Neuronal stem cell (in vitro differentiated cells): Measurements from ENCODE around the gene CEP43.

ENCODE experiments used
- DNase-seq: peaks from one replicate; pipeline ENCODE4 v3.0.0-alpha.2; 2013; ENCODE audit warnings: low spot score
- H2AFZ ChIP-seq: one replicate; pipeline ENCODE4 v1.6.1; 2013; ENCODE audit warnings: mild to moderate bottlenecking, low read length, inconsistent platforms
- H2AK5ac ChIP-seq: 2 replicates; pipeline ENCODE4 v1.6.1; 2013; ENCODE audit warnings: low read depth, mild to moderate bottlenecking, inconsistent platforms, low read length, moderate library complexity, mixed read lengths
- H2BK120ac ChIP-seq: 2 replicates; pipeline ENCODE4 v1.6.1; 2013; ENCODE audit warnings: low read depth, mild to moderate bottlenecking, inconsistent platforms, low read length, moderate library complexity, mixed read lengths
- H2BK12ac ChIP-seq: one replicate; pipeline ENCODE4 v1.6.1; 2013; ENCODE audit warnings: low read length, inconsistent platforms
- H2BK15ac ChIP-seq: 2 replicates; pipeline ENCODE4 v1.6.1; 2013; ENCODE audit warnings: mild to moderate bottlenecking, low read length, inconsistent platforms, mixed read lengths
- H2BK5ac ChIP-seq: one replicate; pipeline ENCODE4 v1.6.1; 2013; ENCODE audit warnings: inconsistent platforms, mild to moderate bottlenecking, low read length, moderate library complexity
- H3K14ac ChIP-seq: one replicate; pipeline ENCODE4 v1.6.1; 2013; ENCODE audit warnings: low read length, inconsistent platforms
- H3K18ac ChIP-seq: 2 replicates; pipeline ENCODE4 v1.6.1; 2013; ENCODE audit warnings: low read length, inconsistent platforms
- H3K23ac ChIP-seq: 2 replicates; pipeline ENCODE4 v1.6.1; 2013; ENCODE audit warnings: low read depth, mild to moderate bottlenecking, mixed read lengths, low read length, inconsistent platforms; ENCODE audit not compliant: poor library complexity
- H3K27ac ChIP-seq: replicated peaks from 3 replicates; pipeline ENCODE4 v1.5.1; 2013; ENCODE audit warnings: low read length, inconsistent platforms
- H3K27me3 ChIP-seq, 3 experiments: 2 replicates each; pipeline ENCODE4 v1.6.1; 2013; ENCODE audit warnings: low read length in 3 of 3, mild to moderate bottlenecking in 2 of 3, inconsistent platforms in 1 of 3, low read depth in 1 of 3, mixed read lengths in 1 of 3, moderate library complexity in 1 of 3; ENCODE audit not compliant: control insufficient read depth in 3 of 3, insufficient read depth in 3 of 3
- H3K36me3 ChIP-seq, 2 donors: replicated peaks in 1 of 2; 2 replicates each; pipeline ENCODE4 v1.6.1; 2013; ENCODE audit warnings: low read length in 2 of 2; ENCODE audit not compliant: control insufficient read depth in 2 of 2, insufficient read depth in 2 of 2
- H3K4ac ChIP-seq: 2 replicates; pipeline ENCODE4 v1.6.1; 2013; ENCODE audit warnings: inconsistent platforms, mild to moderate bottlenecking, low read length, moderate library complexity
- H3K4me1 ChIP-seq, 2 donors: 1 replicate in 1 of 2; 2 replicates in 1 of 2; pipeline ENCODE4 v1.6.1; 2013; ENCODE audit warnings: low read length in 2 of 2, low read depth in 1 of 2; ENCODE audit not compliant: control insufficient read depth in 2 of 2, insufficient read depth in 1 of 2
- H3K4me2 ChIP-seq: one replicate; pipeline ENCODE4 v1.6.1; 2013; ENCODE audit warnings: mild to moderate bottlenecking, low read length, inconsistent platforms; ENCODE audit not compliant: insufficient read depth, poor library complexity, severe bottlenecking
- H3K4me3 ChIP-seq, 2 donors: 2 replicates each; pipeline ENCODE4 v1.5.1; 2013; ENCODE audit warnings: low read length in 2 of 2, mild to moderate bottlenecking in 2 of 2, inconsistent platforms in 1 of 2, moderate library complexity in 1 of 2
- H3K79me1 ChIP-seq: one replicate; pipeline ENCODE4 v1.6.1; 2013; ENCODE audit warnings: low read depth, mild to moderate bottlenecking, inconsistent platforms, low read length, moderate library complexity
- H3K9ac ChIP-seq: one replicate; pipeline ENCODE4 v1.6.1; 2013; ENCODE audit warnings: mild to moderate bottlenecking, low read depth, low read length, inconsistent platforms; ENCODE audit not compliant: poor library complexity
- H3K9me3 ChIP-seq, 2 donors: replicated peaks in 1 of 2; 2 replicates each; pipeline versions ENCODE3 to v1.6.1; 2013; ENCODE audit warnings: low read length in 2 of 2, mild to moderate bottlenecking in 2 of 2, inconsistent platforms in 1 of 2, low read depth in 1 of 2, mixed read lengths in 1 of 2, moderate library complexity in 1 of 2; ENCODE audit not compliant: control insufficient read depth in 2 of 2, insufficient read depth in 1 of 2
- H4K8ac ChIP-seq: one replicate; pipeline ENCODE4 v1.6.1; 2013; ENCODE audit warnings: low read depth, mild to moderate bottlenecking, inconsistent platforms, low read length, moderate library complexity
- H4K91ac ChIP-seq: one replicate; pipeline ENCODE4 v1.6.1; 2013; ENCODE audit warnings: low read length, low read depth, mild to moderate bottlenecking, inconsistent platforms; ENCODE audit not compliant: poor library complexity
- WGBS, 2 donors: extraction: QIAGEN DNeasy Blood & Tissue Kit; methylation state at CpG; one replicate each; pipeline ENCODE4 v1.1.7; 2013; ENCODE audit warnings: missing lambda C conversion rate in 2 of 2, mixed read lengths in 1 of 2; ENCODE audit not compliant: insufficient read length in 2 of 2, insufficient replicate concordance in 1 of 2; ENCODE audit errors: extremely low coverage in 2 of 2; 5-methylcytosine and 5-hydroxymethylcytosine counted together

Gene CEP43

DNA sequence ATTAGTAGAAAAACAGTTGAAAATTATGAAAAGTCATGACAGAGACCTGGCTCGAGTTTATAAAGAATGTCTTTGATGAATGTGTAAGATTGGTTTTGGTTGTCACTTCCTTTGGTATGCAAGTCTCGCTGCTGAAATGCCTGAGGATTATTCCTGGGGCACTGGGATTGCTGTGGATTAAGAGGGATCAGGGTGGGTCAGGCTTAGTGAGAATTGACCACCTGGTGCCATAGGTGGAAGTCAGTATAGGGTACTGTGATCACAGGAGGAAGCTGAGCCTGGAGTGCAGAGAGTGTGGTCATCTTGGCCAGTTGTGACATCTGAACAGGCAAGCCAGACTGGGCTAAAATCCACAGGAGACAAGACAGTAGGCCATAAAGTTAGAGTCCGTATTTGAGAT is 34.9 kb downstream of the CEP43 start:
- H2BK120ac ChIP-seq = no peak overlapping the region

GRCh38 chr6:167037762-167038161 is 38.6 kb downstream of the CEP43 start:
- H3K23ac ChIP-seq = no peak overlapping the region
- peaks cover 3% of the 10 kb centered on the region for H3K79me1 ChIP-seq
- H3K36me3 ChIP-seq = peaks cover 23 to 95% of the 10 kb centered on the region in 2 donors
- DNase-seq = no peak
- no peak overlapping the region for H2BK5ac ChIP-seq
- no peaks in the 10 kb centered on the region for H3K4me1 ChIP-seq
- no peak overlapping the region for H4K91ac ChIP-seq
- no peak overlapping the region for H3K27ac ChIP-seq
- no peak overlapping the region for H2AK5ac ChIP-seq
- H4K8ac ChIP-seq = no peak overlapping the region
- H3K27me3 ChIP-seq = no peaks in the 10 kb centered on the region
- no peak overlapping the region for H3K14ac ChIP-seq
- no peak overlapping the region for H3K9ac ChIP-seq
- no peak overlapping the region for H2BK15ac ChIP-seq
- H3K4ac ChIP-seq = no peak overlapping the region
- H2BK120ac ChIP-seq = no peak overlapping the region
- no CpG with 5 or more reads among the region's 3 CpGs for WGBS, 2 donors
- H3K4me2 ChIP-seq = no peak overlapping the region
- H3K18ac ChIP-seq = no peak overlapping the region
- H3K4me3 ChIP-seq = no peak overlapping the region
- H3K9me3 ChIP-seq = no peaks in the 10 kb centered on the region
- no peak overlapping the region for H2BK12ac ChIP-seq
- no peak overlapping the region for H2AFZ ChIP-seq

More for the DNA sequence above, 34.9 kb downstream of the CEP43 start:
- Histone ChIP-seq H3K4me2 (no peak overlapping the region), H2AK5ac (no peak overlapping the region), H3K4me3 (no peak overlapping the region), H3K9ac (no peak overlapping the region), H3K27ac (no peak overlapping the region), H3K14ac (no peak overlapping the region), H3K23ac (no peak overlapping the region), H3K18ac (no peak overlapping the region), H4K91ac (no peak overlapping the region), H2BK5ac (no peak overlapping the region), H4K8ac (no peak overlapping the region), H3K27me3 (no peaks in the 10 kb centered on the region), H2BK15ac (no peak overlapping the region), H3K79me1 (no peaks in the 10 kb centered on the region), H3K4ac (no peak overlapping the region), H2AFZ (no peak overlapping the region), H3K4me1 (no peaks in the 10 kb centered on the region), H3K36me3 (peaks cover 29 to 98% of the 10 kb centered on the region in 2 donors), H3K9me3 (no peaks in the 10 kb centered on the region), H2BK12ac (no peak overlapping the region)
- WGBS, 2 donors = no CpG with 5 or more reads among the region's 3 CpGs
- DNase-seq = no peak

GRCh38 chr6:167044696-167045095 is 45.5 kb downstream of the CEP43 start:
- Histone ChIP-seq H2AK5ac (no peak overlapping the region), H4K91ac (no peak overlapping the region), H2BK120ac (no peak overlapping the region), H4K8ac (no peak overlapping the region), H2AFZ (no peak overlapping the region), H3K9ac (no peak overlapping the region), H3K4ac (no peak overlapping the region), H3K4me3 (peak overlapping the region in 1 of 2 donors; percentile 64), H3K14ac (no peak overlapping the region), H3K9me3 (no peaks in the 10 kb centered on the region), H3K27ac (no peak overlapping the region), H2BK12ac (no peak overlapping the region), H2BK15ac (no peak overlapping the region), H3K27me3 (no peaks in the 10 kb centered on the region), H3K36me3 (peaks cover 8 to 46% of the 10 kb centered on the region in 2 donors), H3K23ac (no peak overlapping the region), H2BK5ac (no peak overlapping the region), H3K4me2 (no peak overlapping the region), H3K79me1 (peaks cover 3% of the 10 kb centered on the region), H3K4me1 (no peaks in the 10 kb centered on the region), H3K18ac (no peak overlapping the region)
- no CpG with 5 or more reads among the region's 10 CpGs for WGBS, 2 donors
- no peak for DNase-seq

- Histone ChIP-seq H2AFZ (no peak overlapping the region), H3K27me3 (no peaks in the 10 kb centered on the region), H3K18ac (no peak overlapping the region), H3K9me3 (no peaks in the 10 kb centered on the region), H2BK120ac (no peak overlapping the region), H3K27ac (no peak overlapping the region), H3K14ac (no peak overlapping the region), H3K4me1 (no peaks in the 10 kb centered on the region), H3K36me3 (peaks cover 6 to 33% of the 10 kb centered on the region in 2 donors), H3K9ac (no peak overlapping the region), H3K4me3 (no peak overlapping the region), H4K8ac (no peak overlapping the region), H2BK12ac (no peak overlapping the region), H2AK5ac (no peak overlapping the region), H2BK15ac (no peak overlapping the region), H3K4me2 (no peak overlapping the region), H3K79me1 (peaks cover 3% of the 10 kb centered on the region), H3K23ac (no peak overlapping the region), H3K4ac (no peak overlapping the region), H2BK5ac (no peak overlapping the region), H4K91ac (no peak overlapping the region)
- no CpG with 5 or more reads among the region's 6 CpGs for WGBS, 2 donors
- DNase-seq = no peak
Measured at GRCh38 chr6:167045828-167046580, 46.8 kb downstream of the CEP43 start.
